Measurements from ENCODE around the gene OGFOD3.

GRCh38 chr17:82433560-82434215 lies 15.3 kb upstream of the OGFOD3 start:
- no peak for TF ChIP-seq CTCF (IDR thresholded peaks at IDR 0.05; ENCODE audit: low read depth, low read length)
- no peak for TF ChIP-seq EZH2phosphoT487 (IDR thresholded peaks at IDR 0.05; ENCODE audit: low read depth)
